Osteoblast (primary cell): Measurements from ENCODE around the gene TUBB. TPM values are rescaled to one million over a fixed set of nuclear protein-coding genes. Genes with fewer than 3 reads are reported as not detected.

Experiments
- DNase-seq: peaks from one replicate; pipeline ENCODE4 v3.0.0; 2011; ENCODE audit warnings: low spot score, mixed read lengths; ENCODE audit not compliant: insufficient read length; ENCODE audit errors: missing footprints
- H2AFZ ChIP-seq: 2 replicates; pipeline ENCODE4 v1.6.0; 2011; ENCODE audit warnings: mild to moderate bottlenecking, low read length
- H3K27ac ChIP-seq: 2 replicates; pipeline ENCODE4 v1.5.1; 2011; ENCODE audit warnings: mild to moderate bottlenecking, low read depth, low read length, moderate library complexity
- H3K27me3 ChIP-seq: 2 replicates; pipeline ENCODE4 v1.6.0; 2012; ENCODE audit warnings: mild to moderate bottlenecking, control low read depth, inconsistent platforms, low read length, moderate library complexity; ENCODE audit not compliant: insufficient read depth
- H3K36me3 ChIP-seq: 2 replicates; pipeline ENCODE4 v1.5.1; 2011; ENCODE audit warnings: mild to moderate bottlenecking, low read length, control low read depth, moderate library complexity; ENCODE audit not compliant: insufficient read depth
- H3K4me1 ChIP-seq: 2 replicates; pipeline ENCODE4 v1.5.1; 2011; ENCODE audit warnings: mild to moderate bottlenecking, low read length, control low read depth, moderate library complexity; ENCODE audit not compliant: insufficient read depth
- H3K4me2 ChIP-seq: 2 replicates; pipeline ENCODE4 v1.6.0; 2011; ENCODE audit warnings: mild to moderate bottlenecking, low read length; ENCODE audit not compliant: insufficient read depth
- H3K4me3 ChIP-seq: fragments of 200-600 bp; sonication (generic); 3 replicates; pipeline ENCODE4 v1.5.1; 2012; ENCODE audit warnings: mild to moderate bottlenecking, low read length, inconsistent platforms; ENCODE audit not compliant: insufficient read depth
- H3K79me2 ChIP-seq: 2 replicates; pipeline ENCODE4 v1.6.0; 2012; ENCODE audit warnings: mild to moderate bottlenecking, low read length, control low read depth, inconsistent platforms; ENCODE audit not compliant: insufficient read depth
- H3K9me3 ChIP-seq: 2 replicates; pipeline ENCODE4 v1.5.1; 2011; ENCODE audit warnings: low read depth, low read length, control low read depth
- H4K20me1 ChIP-seq: 2 replicates; pipeline ENCODE4 v1.6.0; 2012; ENCODE audit warnings: mild to moderate bottlenecking, low read length, control low read depth; ENCODE audit not compliant: insufficient read depth
- CTCF ChIP-seq: IDR thresholded peaks from 2 replicates; pipeline ENCODE4 v1.5.1; 2011; ENCODE audit warnings: mild to moderate bottlenecking, low read depth, low read length, moderate library complexity; ENCODE audit errors: extremely low read depth
- total RNA-seq: library from RNA; depleted of rRNA; stranded (reverse); fragments of >200 nt; gene quantifications from 2 replicates; pipeline ENCODE4 v1.2.3, GENCODE V29; 2012

TUBB gene
- total RNA-seq, 1 donor, result 509 TPM

DNA sequence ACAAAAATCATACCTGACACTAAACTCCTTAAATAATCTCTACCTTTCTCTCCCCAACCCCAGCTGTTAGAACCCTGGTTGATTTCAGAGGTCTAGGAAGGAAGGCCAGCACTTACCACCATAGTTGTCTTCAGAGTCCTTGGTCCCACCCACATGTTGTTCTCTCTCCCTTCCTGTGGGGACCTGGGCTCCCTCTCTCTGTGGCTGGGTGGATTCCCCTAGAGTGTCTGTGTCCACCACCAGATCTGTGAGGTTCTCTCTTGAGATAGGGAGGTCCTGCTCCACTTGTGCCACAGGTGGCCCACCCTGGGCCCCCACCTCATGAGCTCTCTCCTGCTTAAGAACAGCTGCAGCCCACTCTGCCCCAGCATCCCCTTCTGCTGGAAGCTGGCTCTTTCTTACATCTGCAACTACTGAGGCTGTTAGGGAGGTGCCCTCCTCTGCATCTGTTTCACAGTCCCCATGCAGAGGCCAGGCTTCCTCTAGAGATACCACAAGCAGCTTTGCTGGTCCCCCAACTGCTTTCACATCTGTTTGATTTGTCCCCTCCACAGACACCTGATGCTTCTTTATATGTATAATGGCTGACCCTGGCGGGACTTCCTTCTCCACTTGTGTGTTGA, 8.3 kb upstream of the TUBB start:
- H3K79me2 ChIP-seq, result peaks cover 10% of the 10 kb centered on the region
- peaks cover 3% of the 10 kb centered on the region for H3K4me1 ChIP-seq
- no peak overlapping the region for H3K27ac ChIP-seq
- no peak for DNase-seq
- no peaks in the 10 kb centered on the region for H3K27me3 ChIP-seq
- H2AFZ ChIP-seq, result no peak overlapping the region
- no peak for TF ChIP-seq CTCF
- no peak overlapping the region for H3K4me2 ChIP-seq
- peaks cover 67% of the 10 kb centered on the region for H3K36me3 ChIP-seq
- no peaks in the 10 kb centered on the region for H3K9me3 ChIP-seq
- H4K20me1 ChIP-seq, result no peaks in the 10 kb centered on the region
- no peak overlapping the region for H3K4me3 ChIP-seq

GRCh38 chr6:30712441-30712945, 7.7 kb upstream of the TUBB start:
- Histone ChIP-seq H3K4me2 (no peak overlapping the region), H3K27ac (no peak overlapping the region), H3K4me3 (no peak overlapping the region), H3K27me3 (no peaks in the 10 kb centered on the region), H3K36me3 (peaks cover 62% of the 10 kb centered on the region), H3K79me2 (peaks cover 11% of the 10 kb centered on the region), H3K9me3 (no peaks in the 10 kb centered on the region), H3K4me1 (peaks cover 3% of the 10 kb centered on the region), H4K20me1 (no peaks in the 10 kb centered on the region), H2AFZ (no peak overlapping the region)
- no peak for DNase-seq
- no peak for TF ChIP-seq CTCF

DNA sequence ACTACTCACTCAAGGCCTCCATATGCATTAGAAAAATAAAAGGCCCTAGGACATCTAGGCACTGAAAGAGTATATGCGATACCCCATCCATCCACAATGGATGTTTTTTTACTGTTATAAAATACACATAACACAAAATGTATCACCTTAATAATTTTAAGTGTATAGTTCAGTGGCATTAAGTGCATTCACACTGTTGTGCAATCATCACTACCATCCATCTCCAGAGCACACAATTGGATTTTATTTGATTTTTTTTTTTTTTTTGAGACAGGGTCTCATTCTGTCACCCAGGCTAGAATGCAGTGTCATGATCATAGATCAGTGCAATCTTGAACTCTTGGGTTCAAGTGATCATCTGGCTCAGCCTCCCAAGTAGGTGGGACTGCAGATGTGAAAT, 5.9 kb upstream of the TUBB start:
- Histone ChIP-seq H3K9me3 (no peaks in the 10 kb centered on the region), H3K4me1 (peaks cover 13% of the 10 kb centered on the region), H3K79me2 (peaks cover 18% of the 10 kb centered on the region), H4K20me1 (no peaks in the 10 kb centered on the region), H3K4me2 (no peak overlapping the region), H3K27ac (no peak overlapping the region), H3K27me3 (no peaks in the 10 kb centered on the region), H3K4me3 (no peak overlapping the region), H3K36me3 (peaks cover 52% of the 10 kb centered on the region), H2AFZ (no peak overlapping the region)
- TF ChIP-seq CTCF, result no peak
- DNase-seq, result no peak

GRCh38 chr6:30716879-30717128, 3.3 kb upstream of the TUBB start:
- no peaks in the 10 kb centered on the region for H3K9me3 ChIP-seq
- H3K27ac ChIP-seq, result peak overlapping the region; percentile 98
- H3K4me3 ChIP-seq, result peak overlapping the region; percentile 87
- H3K36me3 ChIP-seq, result peaks cover 35% of the 10 kb centered on the region
- H4K20me1 ChIP-seq, result peaks cover 4% of the 10 kb centered on the region
- DNase-seq, result no peak
- H3K4me2 ChIP-seq, result peak overlapping the region; percentile 93
- TF ChIP-seq CTCF, result no peak
- H2AFZ ChIP-seq, result peak overlapping the region; percentile 91
- H3K79me2 ChIP-seq, result peaks cover 37% of the 10 kb centered on the region
- H3K4me1 ChIP-seq, result peaks cover 17% of the 10 kb centered on the region
- no peaks in the 10 kb centered on the region for H3K27me3 ChIP-seq
